Measurements from ENCODE around the gene CAMK1D. TPM values are rescaled to one million over a fixed set of nuclear protein-coding genes. Genes with fewer than 3 reads are reported as not detected.
"Not testable (repeated sequence)": the region's sequence is repeated elsewhere in the genome, so short reads cannot be mapped to it uniquely, and the experiment has no call there.

Gene CAMK1D
- polyA plus RNA-seq, 1 experiment = 8.2 TPM

- POLR2A ChIA-PET = no interaction called here
- TF ChIP-seq CTCF (IDR thresholded peaks at IDR 0.05; ENCODE audit: low read depth, low read length) = no peak
- Histone ChIP-seq H3K9me3 (ENCODE audit: control insufficient read depth, insufficient read depth, low read length) (no peaks in the 10 kb centered on the region), H3K27me3 (ENCODE audit: control insufficient read depth, insufficient read depth, low read length) (no peaks in the 10 kb centered on the region), H3K4me3 (ENCODE audit: low read depth, low read length) (no peak overlapping the region), H3K27ac (ENCODE audit: low read depth, low read length) (peak overlapping the region; percentile 91)
- DNase-seq (ENCODE audit: low read depth, low spot score) = no peak
- CTCF ChIA-PET = interaction anchor here (0.6 kb wide), 2 partner anchors 10 to 207 kb away, joined by 3 to 7 read pairs; no protein-coding TSS in a partner anchor
Measured at GRCh38 chr10:12334186-12334530, 15.2 kb upstream of the CAMK1D start.

DNA sequence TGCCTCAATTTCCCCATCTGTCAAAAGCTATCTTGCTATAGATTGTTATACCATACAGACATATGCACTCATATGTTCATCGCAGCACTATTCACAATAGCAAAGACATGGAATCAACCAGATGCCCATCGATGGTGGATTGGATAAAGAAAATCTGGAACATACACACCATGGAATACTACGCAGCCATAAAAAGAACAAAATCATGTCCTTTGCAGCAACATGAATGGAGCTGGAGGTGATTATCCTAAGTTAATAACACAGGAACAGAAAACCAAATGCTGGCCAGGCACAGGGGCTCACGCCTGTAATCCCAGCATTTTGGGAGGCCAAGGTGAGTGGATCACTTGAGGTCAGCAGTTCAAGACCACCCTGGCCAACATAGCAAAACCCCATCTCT lies 14.2 kb upstream of the CAMK1D start:
- CTCF ChIA-PET; H3K27ac ChIP-seq (ENCODE audit: low read depth, low read length); H3K9me3 ChIP-seq (ENCODE audit: control insufficient read depth, insufficient read depth, low read length); H3K27me3 ChIP-seq (ENCODE audit: control insufficient read depth, insufficient read depth, low read length); DNase-seq (ENCODE audit: low read depth, low spot score); H3K4me3 ChIP-seq (ENCODE audit: low read depth, low read length); POLR2A ChIA-PET: not testable (repeated sequence)

DNA sequence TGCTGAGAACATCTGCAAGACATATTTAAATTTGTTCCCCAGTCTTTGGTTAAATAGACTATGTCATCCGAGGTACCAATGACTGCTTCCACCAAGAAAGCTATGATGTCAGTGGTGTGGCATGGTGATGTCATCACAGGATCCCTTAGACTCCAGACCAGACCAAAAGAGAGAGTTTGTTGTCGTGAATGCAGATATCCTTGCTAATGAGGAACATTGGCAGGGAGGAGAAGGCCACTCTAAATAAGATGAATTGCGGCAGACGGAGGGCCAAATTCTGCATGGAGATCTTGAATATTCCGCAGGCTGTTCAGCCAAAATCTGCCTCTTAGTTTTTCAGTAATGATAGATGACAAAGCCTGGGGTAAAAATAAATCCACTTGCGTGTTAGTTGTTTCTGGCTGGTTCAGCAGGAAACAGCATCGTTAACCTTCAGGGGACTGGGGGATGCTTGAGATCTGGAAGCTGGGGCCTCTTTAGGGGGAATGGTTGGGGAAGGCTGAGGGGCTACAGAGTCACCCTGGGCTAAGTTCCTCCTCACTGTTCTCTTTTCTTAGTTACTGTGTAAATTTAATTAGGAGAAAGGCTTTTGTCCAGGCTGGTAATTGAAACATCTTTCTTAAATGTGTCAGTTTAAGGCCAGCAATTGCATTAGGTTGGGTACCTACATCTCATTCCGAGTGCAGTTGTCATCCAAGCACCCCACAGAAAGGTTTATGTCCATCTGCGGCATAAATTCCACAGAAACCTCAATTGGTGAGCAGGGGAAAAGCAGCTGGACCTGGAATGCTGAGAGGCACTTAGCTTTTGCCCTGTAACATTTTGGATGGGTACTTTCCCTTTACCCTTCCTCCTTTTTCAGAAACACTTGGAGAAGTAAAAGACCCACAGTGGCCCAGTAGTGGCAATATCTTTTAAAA lies 11.6 kb upstream of the CAMK1D start:
- CTCF ChIA-PET = interaction anchor here (1.3 kb wide), 1 partner anchor 11 kb away, joined by 5 read pairs; no protein-coding TSS in a partner anchor
- POLR2A ChIA-PET = no interaction called here
- H3K27ac ChIP-seq (ENCODE audit: low read depth, low read length) = no peak overlapping the region

GRCh38 chr10:12338981-12339380 lies 10.4 kb upstream of the CAMK1D start:
- H3K27ac ChIP-seq (ENCODE audit: low read depth, low read length) = no peak overlapping the region
- H3K9me3 ChIP-seq (ENCODE audit: control insufficient read depth, insufficient read depth, low read length) = no peaks in the 10 kb centered on the region
- ChIA-PET CTCF (no interaction called here), POLR2A (no interaction called here)
- no peak for DNase-seq (ENCODE audit: low read depth, low spot score)
- TF ChIP-seq CTCF (IDR thresholded peaks at IDR 0.05; ENCODE audit: low read depth, low read length) = no peak
- no peak overlapping the region for H3K4me3 ChIP-seq (ENCODE audit: low read depth, low read length)
- H3K27me3 ChIP-seq (ENCODE audit: control insufficient read depth, insufficient read depth, low read length) = no peaks in the 10 kb centered on the region

More for the DNA sequence above, 11.6 kb upstream of the CAMK1D start:
- peak; percentile 30 for DNase-seq (ENCODE audit: low read depth, low spot score)
- Histone ChIP-seq H3K9me3 (ENCODE audit: control insufficient read depth, insufficient read depth, low read length) (no peaks in the 10 kb centered on the region), H3K4me3 (ENCODE audit: low read depth, low read length) (no peak overlapping the region), H3K27me3 (ENCODE audit: control insufficient read depth, insufficient read depth, low read length) (no peaks in the 10 kb centered on the region)
- no peak for TF ChIP-seq CTCF (IDR thresholded peaks at IDR 0.05; ENCODE audit: low read depth, low read length)

DNA sequence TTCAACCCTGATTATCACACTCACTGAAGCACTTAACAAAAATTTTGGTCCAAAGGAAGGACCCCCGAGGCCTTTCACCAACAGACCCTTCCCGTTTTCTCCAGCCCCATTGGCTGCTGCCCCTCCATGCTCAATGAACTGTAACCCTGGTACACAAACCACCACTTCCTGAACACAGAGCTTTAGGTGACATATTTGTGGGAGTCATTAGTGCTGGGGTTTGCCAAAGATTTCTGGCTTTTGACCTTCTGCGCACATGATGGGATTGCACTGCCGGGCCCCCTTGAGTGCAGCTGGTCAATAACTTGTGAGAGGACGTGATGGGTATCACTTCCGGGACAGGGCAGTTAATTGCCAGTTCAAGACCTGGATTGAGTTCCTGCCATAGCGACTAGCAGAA lies 9.0 kb upstream of the CAMK1D start:
- H3K4me3 ChIP-seq (ENCODE audit: low read depth, low read length) = no peak overlapping the region
- POLR2A ChIA-PET = no interaction called here
- DNase-seq (ENCODE audit: low read depth, low spot score) = no peak
- CTCF ChIA-PET = interaction anchor here (0.5 kb wide), 1 partner anchor 325 kb away, joined by 3 read pairs; no protein-coding TSS in a partner anchor
- H3K27ac ChIP-seq (ENCODE audit: low read depth, low read length) = no peak overlapping the region
- no peaks in the 10 kb centered on the region for H3K9me3 ChIP-seq (ENCODE audit: control insufficient read depth, insufficient read depth, low read length)
- H3K27me3 ChIP-seq (ENCODE audit: control insufficient read depth, insufficient read depth, low read length) = no peaks in the 10 kb centered on the region
- TF ChIP-seq CTCF (IDR thresholded peaks at IDR 0.05; ENCODE audit: low read depth, low read length) = no peak

All from AG04450 (cell line).